SJSA1 (cell line): Measurements from ENCODE around the gene DDX10. TPM values are rescaled to one million over a fixed set of nuclear protein-coding genes. Genes with fewer than 3 reads are reported as not detected.

Source experiments
- DNase-seq, 2 experiments: peaks; one replicate each; pipeline ENCODE4 v3.0.0-alpha.2; 2015 to 2020; ENCODE audit warnings: low spot score in 2 of 2, low read depth in 1 of 2
- H3K27ac ChIP-seq: fragments of 250-450 bp; sonication (Bioruptor Pico); 2 replicates; pipeline ENCODE4 v1.5.1; 2020; ENCODE audit warnings: mild to moderate bottlenecking, moderate library complexity
- H3K27me3 ChIP-seq: fragments of 250-450 bp; sonication (Bioruptor Pico); replicated peaks from 2 replicates; pipeline ENCODE4 v1.5.1; 2020; ENCODE audit warnings: mild to moderate bottlenecking, moderate library complexity
- H3K36me3 ChIP-seq: fragments of 250-450 bp; sonication (Bioruptor Pico); 2 replicates; pipeline ENCODE4 v1.5.1; 2020; ENCODE audit warnings: mild to moderate bottlenecking
- H3K4me1 ChIP-seq: fragments of 250-450 bp; sonication (Bioruptor Pico); replicated peaks from 2 replicates; pipeline ENCODE4 v1.6.1; 2021; ENCODE audit warnings: mild to moderate bottlenecking
- H3K4me3 ChIP-seq: fragments of 250-450 bp; sonication (Bioruptor Pico); 2 replicates; pipeline ENCODE4 v1.5.1; 2020; ENCODE audit warnings: mild to moderate bottlenecking
- H3K9me3 ChIP-seq: fragments of 250-450 bp; sonication (Bioruptor Pico); replicated peaks from 2 replicates; pipeline ENCODE4 v1.5.1; 2020; ENCODE audit warnings: mild to moderate bottlenecking
- total RNA-seq: library from RNA; depleted of rRNA; stranded (reverse); fragments of >200 nt; shearing (Covaris generic); gene quantifications from 2 replicates; pipeline ENCODE4 v1.2.3, GENCODE V29; 2014

Gene DDX10
- total RNA-seq, 1 experiment from 2014 or later, result 21.9 TPM

GRCh38 chr11:108670451-108670850 is 5.6 kb downstream of the DDX10 start:
- DNase-seq, result no peak
- Histone ChIP-seq H3K4me3 (no peak overlapping the region), H3K27ac (no peak overlapping the region), H3K27me3 (no peaks in the 10 kb centered on the region), H3K36me3 (no peaks in the 10 kb centered on the region), H3K4me1 (peaks cover 5% of the 10 kb centered on the region), H3K9me3 (no peaks in the 10 kb centered on the region)

GRCh38 chr11:108672113-108672512 is 7.2 kb downstream of the DDX10 start:
- Histone ChIP-seq H3K4me3 (no peak overlapping the region), H3K36me3 (no peaks in the 10 kb centered on the region), H3K27ac (no peak overlapping the region), H3K4me1 (no peaks in the 10 kb centered on the region; the same call in 1 of the 2 replicates), H3K9me3 (no peaks in the 10 kb centered on the region), H3K27me3 (no peaks in the 10 kb centered on the region)
- no peak for DNase-seq

- no peak for DNase-seq
- Histone ChIP-seq H3K4me3 (no peak overlapping the region), H3K36me3 (peaks cover 3% of the 10 kb centered on the region; the same call in 1 of the 2 replicates), H3K9me3 (no peaks in the 10 kb centered on the region), H3K27me3 (no peaks in the 10 kb centered on the region), H3K4me1 (no peaks in the 10 kb centered on the region; the same call in 1 of the 2 replicates), H3K27ac (no peak overlapping the region)
Measured at GRCh38 chr11:108672786-108673185, 7.9 kb downstream of the DDX10 start.

- H3K4me3 ChIP-seq, result no peak overlapping the region
- H3K4me1 ChIP-seq, result no peaks in the 10 kb centered on the region
- H3K36me3 ChIP-seq, result peaks cover 3% of the 10 kb centered on the region; the same call in 1 of the 2 replicates
- no peaks in the 10 kb centered on the region for H3K27me3 ChIP-seq
- DNase-seq, result no peak
- no peaks in the 10 kb centered on the region for H3K9me3 ChIP-seq
- H3K27ac ChIP-seq, result no peak overlapping the region
Measured at GRCh38 chr11:108679045-108679444, 14.2 kb downstream of the DDX10 start.

GRCh38 chr11:108680271-108680670 is 15.4 kb downstream of the DDX10 start:
- Histone ChIP-seq H3K27ac (no peak overlapping the region), H3K4me1 (no peaks in the 10 kb centered on the region), H3K36me3 (peaks cover 3% of the 10 kb centered on the region; the same call in 1 of the 2 replicates), H3K4me3 (no peak overlapping the region), H3K9me3 (no peaks in the 10 kb centered on the region), H3K27me3 (no peaks in the 10 kb centered on the region)
- no peak for DNase-seq

- peaks cover 7% of the 10 kb centered on the region; the same call in 1 of the 2 replicates for H3K4me1 ChIP-seq
- no peak overlapping the region for H3K4me3 ChIP-seq
- H3K27ac ChIP-seq, result 0 out of 2 replicates have a peak overlapping the region, but pooled peaks have one; percentile 20
- DNase-seq, result no peak
- no peaks in the 10 kb centered on the region for H3K27me3 ChIP-seq
- H3K36me3 ChIP-seq, result no peaks in the 10 kb centered on the region
- H3K9me3 ChIP-seq, result no peaks in the 10 kb centered on the region
Measured at GRCh38 chr11:108685419-108686130, 20.7 kb downstream of the DDX10 start.

GRCh38 chr11:108693852-108694251 is 29.0 kb downstream of the DDX10 start:
- DNase-seq, result no peak
- no peaks in the 10 kb centered on the region for H3K9me3 ChIP-seq
- H3K27ac ChIP-seq, result peak overlapping the region; percentile 49; the same call in 1 of the 2 replicates
- no peak overlapping the region for H3K4me3 ChIP-seq
- H3K27me3 ChIP-seq, result no peaks in the 10 kb centered on the region
- peaks cover 5% of the 10 kb centered on the region; the same call in 1 of the 2 replicates for H3K36me3 ChIP-seq
- H3K4me1 ChIP-seq, result peaks cover 7% of the 10 kb centered on the region

GRCh38 chr11:108694846-108695245 is 30.0 kb downstream of the DDX10 start:
- H3K27me3 ChIP-seq, result no peaks in the 10 kb centered on the region
- no peaks in the 10 kb centered on the region for H3K9me3 ChIP-seq
- peaks cover 5% of the 10 kb centered on the region for H3K36me3 ChIP-seq
- no peak overlapping the region for H3K4me3 ChIP-seq
- peaks cover 7% of the 10 kb centered on the region for H3K4me1 ChIP-seq
- no peak for DNase-seq
- no peak overlapping the region for H3K27ac ChIP-seq

GRCh38 chr11:108697872-108698473 is 33.1 kb downstream of the DDX10 start:
- peak; percentile 26 to 39 for DNase-seq
- H3K36me3 ChIP-seq, result peaks cover 7% of the 10 kb centered on the region
- H3K4me1 ChIP-seq, result peaks cover 7% of the 10 kb centered on the region
- H3K27ac ChIP-seq, result no peak overlapping the region
- no peak overlapping the region for H3K4me3 ChIP-seq
- H3K9me3 ChIP-seq, result no peaks in the 10 kb centered on the region
- no peaks in the 10 kb centered on the region for H3K27me3 ChIP-seq

- no peak for DNase-seq
- peaks cover 3% of the 10 kb centered on the region for H3K4me1 ChIP-seq
Measured at GRCh38 chr11:108698844-108699642, 34.2 kb downstream of the DDX10 start.

GRCh38 chr11:108703916-108704315 is 39.0 kb downstream of the DDX10 start:
- peaks cover 17% of the 10 kb centered on the region for H3K36me3 ChIP-seq
- no peaks in the 10 kb centered on the region for H3K4me1 ChIP-seq
- H3K27ac ChIP-seq, result no peak overlapping the region
- H3K27me3 ChIP-seq, result no peaks in the 10 kb centered on the region
- no peak for DNase-seq
- no peak overlapping the region for H3K4me3 ChIP-seq
- H3K9me3 ChIP-seq, result no peaks in the 10 kb centered on the region

More at GRCh38 chr11:108698844-108699642, 34.2 kb downstream of the DDX10 start:
- no peaks in the 10 kb centered on the region for H3K9me3 ChIP-seq
- H3K36me3 ChIP-seq, result peaks cover 7% of the 10 kb centered on the region
- no peaks in the 10 kb centered on the region for H3K27me3 ChIP-seq
- no peak overlapping the region for H3K4me3 ChIP-seq
- H3K27ac ChIP-seq, result no peak overlapping the region

GRCh38 chr11:108705061-108705460 is 40.2 kb downstream of the DDX10 start:
- peaks cover 20% of the 10 kb centered on the region for H3K36me3 ChIP-seq
- no peak overlapping the region for H3K27ac ChIP-seq
- H3K4me1 ChIP-seq, result no peaks in the 10 kb centered on the region
- H3K9me3 ChIP-seq, result no peaks in the 10 kb centered on the region
- no peaks in the 10 kb centered on the region for H3K27me3 ChIP-seq
- H3K4me3 ChIP-seq, result no peak overlapping the region
- no peak for DNase-seq

- Histone ChIP-seq H3K9me3 (no peaks in the 10 kb centered on the region), H3K27me3 (no peaks in the 10 kb centered on the region), H3K4me1 (no peaks in the 10 kb centered on the region), H3K4me3 (no peak overlapping the region), H3K27ac (no peak overlapping the region), H3K36me3 (peaks cover 19% of the 10 kb centered on the region)
- no peak for DNase-seq
Measured at GRCh38 chr11:108708173-108708572, 43.3 kb downstream of the DDX10 start.

GRCh38 chr11:108709741-108710140 is 44.9 kb downstream of the DDX10 start:
- no peak for DNase-seq
- Histone ChIP-seq H3K27ac (no peak overlapping the region), H3K9me3 (no peaks in the 10 kb centered on the region), H3K4me3 (no peak overlapping the region), H3K36me3 (peaks cover 19% of the 10 kb centered on the region), H3K4me1 (no peaks in the 10 kb centered on the region), H3K27me3 (no peaks in the 10 kb centered on the region)
